OCI-LY7 (cell line): ENCODE data around the gene PPARGC1A.

Experiments used
- CTCF ChIP-seq: fragments of 200-600 bp; sonication (generic); conservative IDR thresholded peaks from 2 replicates; pipeline ENCODE4 v1.5.1; 2014; ENCODE audit warnings: mild to moderate bottlenecking, antibody characterized with exemption, low read length, moderate library complexity, mixed read lengths
- EZH2phosphoT487 ChIP-seq: fragments of 200-600 bp; sonication (generic); IDR thresholded peaks from 2 replicates; pipeline ENCODE4 v1.6.1; 2018; ENCODE audit warnings: low read depth, borderline replicate concordance, mild to moderate bottlenecking, mixed run types, antibody characterized with exemption, low read length, moderate library complexity, mixed read lengths

- TF ChIP-seq CTCF = no peak
- no peak for TF ChIP-seq EZH2phosphoT487
Measured at GRCh38 chr4:23921447-23921845, 31.6 kb upstream of the PPARGC1A start.
